H1 (cell line): ENCODE results near the gene SIK3. TPM values are rescaled to one million over a fixed set of nuclear protein-coding genes. Genes with fewer than 3 reads are reported as not detected.

Experiments
- CHD2 ChIP-seq: IDR thresholded peaks from 2 replicates; pipeline ENCODE4 v1.6.1; 2012; ENCODE audit warnings: low read length, improper control_type of control experiment
- KDM1A ChIP-seq: fragments of 200-600, 300-600 bp; sonication (generic); IDR thresholded peaks from 2 replicates; pipeline ENCODE4 v1.7.1; 2016; ENCODE audit warnings: mild to moderate bottlenecking, low read length, borderline replicate concordance
- POLR2A ChIP-seq, 2 experiments: IDR thresholded peaks; 1 replicate in 1 of 2; 2 replicates in 1 of 2; pipeline ENCODE4 v1.6.1; 2011; ENCODE audit warnings: low read depth in 2 of 2, low read length in 2 of 2, mild to moderate bottlenecking in 2 of 2; ENCODE audit errors: control extremely low read depth in 1 of 2
- RNF2 ChIP-seq: fragments of 200-900, 300-1000 bp; sonication (generic); IDR thresholded peaks from 2 replicates; pipeline ENCODE4 v1.7.1; 2016; ENCODE audit warnings: borderline replicate concordance, low read depth, mild to moderate bottlenecking, antibody characterized with exemption, low read length; ENCODE audit not compliant: poor library complexity, severe bottlenecking; ENCODE audit errors: missing control alignments
- polyA plus RNA-seq, 7 experiments: library from polyadenylated mRNA; depleted of rRNA in 3 of 7; stranded (reverse) in 5 of 7; unstranded in 2 of 7; fragments of >200 nt in 5 of 7; fragments of 200-250 nt in 2 of 7; gene quantifications; 1 replicate in 5 of 7; 2 replicates in 1 of 7; 4 replicates in 1 of 7; pipeline versions ENCODE4 v1.2.1 to v1.2.3, GENCODE V29; 2011 to 2013; ENCODE audit warnings: missing spikeins in 2 of 7, mixed read lengths in 2 of 7
- total RNA-seq: library from RNA; stranded (reverse); fragmentation: NEBNext Ultra II Directional; extraction: Animal tissue kit (Norgen Biotek cat#: 25700); gene quantifications from 2 replicates; pipeline ENCODE4 v1.2.1, GENCODE V29; 2021
- TF ChIP-seq, protein P1 (sequence below): fragments of 300-600 bp; sonication (generic); IDR thresholded peaks from 2 replicates; pipeline ENCODE4 v1.7.1; 2012; ENCODE audit warnings: low read length, moderate library complexity, mild to moderate bottlenecking, inconsistent platforms; ENCODE audit not compliant: insufficient replicate concordance
- TF ChIP-seq, protein P2 (sequence below): IDR thresholded peaks from 2 replicates; pipeline ENCODE4 v1.6.1; 2012; ENCODE audit warnings: inconsistent platforms
- TF ChIP-seq, protein P3 (sequence below), 3 experiments: IDR thresholded peaks; 1 replicate in 2 of 3; 2 replicates in 1 of 3; pipeline versions ENCODE4 v1.5.1 to v1.6.1; 2011; ENCODE audit warnings: low read length in 3 of 3, mild to moderate bottlenecking in 3 of 3, inconsistent platforms in 2 of 3, low read depth in 1 of 3, moderate library complexity in 1 of 3; ENCODE audit not compliant: insufficient read depth in 1 of 3; ENCODE audit errors: control extremely low read depth in 1 of 3

The SIK3 gene
- total and polyA plus RNA-seq, 2 of the 8 experiments (the other 6 are each of a cell fraction or from before 2014, with no cell fraction given) = 19.9 to 32.1 TPM

DNA sequence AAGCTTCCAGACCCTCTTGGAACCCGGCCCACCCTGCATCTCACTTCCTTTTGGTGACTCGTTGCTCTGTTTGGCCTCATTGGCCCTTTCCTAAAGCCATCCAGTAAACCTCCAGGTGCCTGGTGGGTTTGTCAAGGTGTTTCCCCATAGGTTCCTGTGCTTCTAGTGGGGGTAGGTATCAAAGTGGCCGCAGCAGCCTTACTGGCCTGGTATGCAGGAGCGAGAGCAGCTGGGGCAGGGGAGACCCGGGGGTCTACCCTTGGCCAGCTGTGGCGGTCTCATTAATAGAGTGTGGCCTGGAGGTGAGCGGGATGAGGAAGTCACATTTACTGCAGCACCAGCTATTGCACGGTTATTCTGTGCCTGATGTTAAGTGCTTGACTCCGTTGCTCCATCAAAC lies 279.2 kb downstream of the SIK3 start (continued):
- TF ChIP-seq, protein P1, sequence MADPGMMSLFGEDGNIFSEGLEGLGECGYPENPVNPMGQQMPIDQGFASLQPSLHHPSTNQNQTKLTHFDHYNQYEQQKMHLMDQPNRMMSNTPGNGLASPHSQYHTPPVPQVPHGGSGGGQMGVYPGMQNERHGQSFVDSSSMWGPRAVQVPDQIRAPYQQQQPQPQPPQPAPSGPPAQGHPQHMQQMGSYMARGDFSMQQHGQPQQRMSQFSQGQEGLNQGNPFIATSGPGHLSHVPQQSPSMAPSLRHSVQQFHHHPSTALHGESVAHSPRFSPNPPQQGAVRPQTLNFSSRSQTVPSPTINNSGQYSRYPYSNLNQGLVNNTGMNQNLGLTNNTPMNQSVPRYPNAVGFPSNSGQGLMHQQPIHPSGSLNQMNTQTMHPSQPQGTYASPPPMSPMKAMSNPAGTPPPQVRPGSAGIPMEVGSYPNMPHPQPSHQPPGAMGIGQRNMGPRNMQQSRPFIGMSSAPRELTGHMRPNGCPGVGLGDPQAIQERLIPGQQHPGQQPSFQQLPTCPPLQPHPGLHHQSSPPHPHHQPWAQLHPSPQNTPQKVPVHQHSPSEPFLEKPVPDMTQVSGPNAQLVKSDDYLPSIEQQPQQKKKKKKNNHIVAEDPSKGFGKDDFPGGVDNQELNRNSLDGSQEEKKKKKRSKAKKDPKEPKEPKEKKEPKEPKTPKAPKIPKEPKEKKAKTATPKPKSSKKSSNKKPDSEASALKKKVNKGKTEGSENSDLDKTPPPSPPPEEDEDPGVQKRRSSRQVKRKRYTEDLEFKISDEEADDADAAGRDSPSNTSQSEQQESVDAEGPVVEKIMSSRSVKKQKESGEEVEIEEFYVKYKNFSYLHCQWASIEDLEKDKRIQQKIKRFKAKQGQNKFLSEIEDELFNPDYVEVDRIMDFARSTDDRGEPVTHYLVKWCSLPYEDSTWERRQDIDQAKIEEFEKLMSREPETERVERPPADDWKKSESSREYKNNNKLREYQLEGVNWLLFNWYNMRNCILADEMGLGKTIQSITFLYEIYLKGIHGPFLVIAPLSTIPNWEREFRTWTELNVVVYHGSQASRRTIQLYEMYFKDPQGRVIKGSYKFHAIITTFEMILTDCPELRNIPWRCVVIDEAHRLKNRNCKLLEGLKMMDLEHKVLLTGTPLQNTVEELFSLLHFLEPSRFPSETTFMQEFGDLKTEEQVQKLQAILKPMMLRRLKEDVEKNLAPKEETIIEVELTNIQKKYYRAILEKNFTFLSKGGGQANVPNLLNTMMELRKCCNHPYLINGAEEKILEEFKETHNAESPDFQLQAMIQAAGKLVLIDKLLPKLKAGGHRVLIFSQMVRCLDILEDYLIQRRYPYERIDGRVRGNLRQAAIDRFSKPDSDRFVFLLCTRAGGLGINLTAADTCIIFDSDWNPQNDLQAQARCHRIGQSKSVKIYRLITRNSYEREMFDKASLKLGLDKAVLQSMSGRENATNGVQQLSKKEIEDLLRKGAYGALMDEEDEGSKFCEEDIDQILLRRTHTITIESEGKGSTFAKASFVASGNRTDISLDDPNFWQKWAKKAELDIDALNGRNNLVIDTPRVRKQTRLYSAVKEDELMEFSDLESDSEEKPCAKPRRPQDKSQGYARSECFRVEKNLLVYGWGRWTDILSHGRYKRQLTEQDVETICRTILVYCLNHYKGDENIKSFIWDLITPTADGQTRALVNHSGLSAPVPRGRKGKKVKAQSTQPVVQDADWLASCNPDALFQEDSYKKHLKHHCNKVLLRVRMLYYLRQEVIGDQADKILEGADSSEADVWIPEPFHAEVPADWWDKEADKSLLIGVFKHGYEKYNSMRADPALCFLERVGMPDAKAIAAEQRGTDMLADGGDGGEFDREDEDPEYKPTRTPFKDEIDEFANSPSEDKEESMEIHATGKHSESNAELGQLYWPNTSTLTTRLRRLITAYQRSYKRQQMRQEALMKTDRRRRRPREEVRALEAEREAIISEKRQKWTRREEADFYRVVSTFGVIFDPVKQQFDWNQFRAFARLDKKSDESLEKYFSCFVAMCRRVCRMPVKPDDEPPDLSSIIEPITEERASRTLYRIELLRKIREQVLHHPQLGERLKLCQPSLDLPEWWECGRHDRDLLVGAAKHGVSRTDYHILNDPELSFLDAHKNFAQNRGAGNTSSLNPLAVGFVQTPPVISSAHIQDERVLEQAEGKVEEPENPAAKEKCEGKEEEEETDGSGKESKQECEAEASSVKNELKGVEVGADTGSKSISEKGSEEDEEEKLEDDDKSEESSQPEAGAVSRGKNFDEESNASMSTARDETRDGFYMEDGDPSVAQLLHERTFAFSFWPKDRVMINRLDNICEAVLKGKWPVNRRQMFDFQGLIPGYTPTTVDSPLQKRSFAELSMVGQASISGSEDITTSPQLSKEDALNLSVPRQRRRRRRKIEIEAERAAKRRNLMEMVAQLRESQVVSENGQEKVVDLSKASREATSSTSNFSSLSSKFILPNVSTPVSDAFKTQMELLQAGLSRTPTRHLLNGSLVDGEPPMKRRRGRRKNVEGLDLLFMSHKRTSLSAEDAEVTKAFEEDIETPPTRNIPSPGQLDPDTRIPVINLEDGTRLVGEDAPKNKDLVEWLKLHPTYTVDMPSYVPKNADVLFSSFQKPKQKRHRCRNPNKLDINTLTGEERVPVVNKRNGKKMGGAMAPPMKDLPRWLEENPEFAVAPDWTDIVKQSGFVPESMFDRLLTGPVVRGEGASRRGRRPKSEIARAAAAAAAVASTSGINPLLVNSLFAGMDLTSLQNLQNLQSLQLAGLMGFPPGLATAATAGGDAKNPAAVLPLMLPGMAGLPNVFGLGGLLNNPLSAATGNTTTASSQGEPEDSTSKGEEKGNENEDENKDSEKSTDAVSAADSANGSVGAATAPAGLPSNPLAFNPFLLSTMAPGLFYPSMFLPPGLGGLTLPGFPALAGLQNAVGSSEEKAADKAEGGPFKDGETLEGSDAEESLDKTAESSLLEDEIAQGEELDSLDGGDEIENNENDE = no peak
- TF ChIP-seq, protein P2, sequence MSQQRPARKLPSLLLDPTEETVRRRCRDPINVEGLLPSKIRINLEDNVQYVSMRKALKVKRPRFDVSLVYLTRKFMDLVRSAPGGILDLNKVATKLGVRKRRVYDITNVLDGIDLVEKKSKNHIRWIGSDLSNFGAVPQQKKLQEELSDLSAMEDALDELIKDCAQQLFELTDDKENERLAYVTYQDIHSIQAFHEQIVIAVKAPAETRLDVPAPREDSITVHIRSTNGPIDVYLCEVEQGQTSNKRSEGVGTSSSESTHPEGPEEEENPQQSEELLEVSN = no peak
- TF ChIP-seq, protein P3, sequence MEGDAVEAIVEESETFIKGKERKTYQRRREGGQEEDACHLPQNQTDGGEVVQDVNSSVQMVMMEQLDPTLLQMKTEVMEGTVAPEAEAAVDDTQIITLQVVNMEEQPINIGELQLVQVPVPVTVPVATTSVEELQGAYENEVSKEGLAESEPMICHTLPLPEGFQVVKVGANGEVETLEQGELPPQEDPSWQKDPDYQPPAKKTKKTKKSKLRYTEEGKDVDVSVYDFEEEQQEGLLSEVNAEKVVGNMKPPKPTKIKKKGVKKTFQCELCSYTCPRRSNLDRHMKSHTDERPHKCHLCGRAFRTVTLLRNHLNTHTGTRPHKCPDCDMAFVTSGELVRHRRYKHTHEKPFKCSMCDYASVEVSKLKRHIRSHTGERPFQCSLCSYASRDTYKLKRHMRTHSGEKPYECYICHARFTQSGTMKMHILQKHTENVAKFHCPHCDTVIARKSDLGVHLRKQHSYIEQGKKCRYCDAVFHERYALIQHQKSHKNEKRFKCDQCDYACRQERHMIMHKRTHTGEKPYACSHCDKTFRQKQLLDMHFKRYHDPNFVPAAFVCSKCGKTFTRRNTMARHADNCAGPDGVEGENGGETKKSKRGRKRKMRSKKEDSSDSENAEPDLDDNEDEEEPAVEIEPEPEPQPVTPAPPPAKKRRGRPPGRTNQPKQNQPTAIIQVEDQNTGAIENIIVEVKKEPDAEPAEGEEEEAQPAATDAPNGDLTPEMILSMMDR (IDR thresholded peaks at IDR 0.05; ENCODE audit: control extremely low read depth in 1 of 3, insufficient read depth in 1 of 3, low read depth in 1 of 3, low read length in 3 of 3) = no peak
- TF ChIP-seq CHD2 (no peak), RNF2 (no peak), KDM1A (no peak), POLR2A (IDR thresholded peaks at IDR 0.05; ENCODE audit: control extremely low read depth in 1 of 2, low read depth in 2 of 2, low read length in 2 of 2) (no peak)
